HG02884 (cell line): ENCODE results near the gene POU2AF1.
"Not testable (repeated sequence)": the region's sequence is repeated elsewhere in the genome, so short reads cannot be mapped to it uniquely, and the experiment has no call there.

Experiments
- ATAC-seq: cut with Tn5 transposase; IDR thresholded peaks from one replicate; pipeline ENCODE4 v1.9.1; 2021; ENCODE audit warnings: mild to moderate bottlenecking, moderate library complexity; ENCODE audit not compliant: unreplicated experiment

POU2AF1 gene

DNA sequence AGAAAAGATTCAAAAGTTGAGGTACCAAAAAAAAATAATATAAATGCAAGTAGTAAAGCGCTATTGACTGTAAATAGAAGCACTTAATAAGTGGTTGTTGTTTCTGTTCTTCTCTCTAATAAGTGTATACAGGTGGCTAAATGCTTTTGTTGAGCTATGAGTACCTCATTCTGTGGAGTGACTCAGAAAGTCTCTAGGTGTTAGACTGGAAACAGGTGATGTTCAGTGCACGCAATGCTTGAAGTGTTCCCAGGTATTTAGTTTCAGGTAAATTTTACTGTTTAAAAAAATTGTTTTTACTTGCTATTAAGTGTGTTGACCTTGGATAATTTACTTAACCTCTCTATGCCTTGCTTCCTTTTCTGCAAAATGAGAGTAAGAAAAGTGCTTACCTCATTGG, 56.5 kb downstream of the POU2AF1 start:
- ATAC-seq: no peak

DNA sequence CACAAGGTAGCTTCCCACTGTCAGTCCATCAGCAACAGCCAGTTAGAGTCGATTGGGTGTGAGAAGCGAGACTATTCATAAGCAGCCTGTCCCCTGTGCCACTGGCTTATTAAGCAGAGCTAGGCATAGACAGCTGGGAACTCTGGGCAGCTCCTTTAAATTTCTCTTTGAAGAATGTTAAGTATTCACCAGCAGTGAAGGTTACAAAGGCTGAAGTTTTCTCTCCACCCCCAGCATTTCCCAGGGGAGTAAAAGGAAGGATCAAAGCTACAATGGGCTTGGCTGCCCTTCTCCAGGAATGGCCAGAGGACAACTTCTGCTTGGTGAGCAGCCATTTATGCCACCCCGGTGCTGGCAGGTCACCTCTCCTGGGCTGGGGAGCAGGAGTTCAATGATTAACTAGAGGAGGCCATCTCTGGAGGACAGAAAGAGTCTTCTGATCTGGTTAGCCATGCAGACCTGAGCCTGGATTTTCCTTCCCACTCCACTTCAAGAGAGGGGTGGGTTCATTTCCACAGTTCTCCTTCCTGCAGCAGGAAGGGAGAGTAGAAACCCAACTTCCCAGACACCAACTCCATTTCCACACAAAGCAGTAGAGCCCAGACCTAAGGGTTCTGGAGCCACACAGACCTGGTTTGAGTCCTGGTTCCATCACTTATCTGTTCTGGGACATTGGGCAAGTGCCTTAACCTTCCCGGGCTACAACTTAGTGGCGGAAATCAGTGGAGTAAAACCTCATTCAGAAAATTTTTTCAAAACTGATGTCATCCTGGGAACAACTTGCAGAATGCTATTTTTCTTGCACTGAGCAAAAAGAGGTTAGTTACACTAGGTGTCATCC, 58.1 kb downstream of the POU2AF1 start:
- ATAC-seq: no peak

DNA sequence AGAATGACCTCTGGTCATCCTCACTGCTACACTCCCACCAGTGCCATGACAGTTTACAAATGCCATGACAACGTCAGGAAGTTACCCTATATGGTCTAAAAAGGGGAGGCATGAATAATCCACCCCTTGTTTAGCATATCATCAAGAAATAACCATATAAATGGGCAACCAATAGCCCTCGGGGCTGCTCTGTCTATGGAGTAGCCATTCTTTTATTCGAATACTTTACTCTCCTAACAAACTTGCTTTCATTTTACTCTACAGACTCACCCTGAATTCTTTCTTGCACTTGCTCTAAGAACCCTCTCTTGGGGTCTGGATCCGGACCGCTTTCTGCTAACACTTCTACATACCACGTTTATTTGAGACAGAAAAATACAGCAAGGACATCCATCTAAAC, 58.9 kb downstream of the POU2AF1 start:
- ATAC-seq: not testable (repeated sequence)

DNA sequence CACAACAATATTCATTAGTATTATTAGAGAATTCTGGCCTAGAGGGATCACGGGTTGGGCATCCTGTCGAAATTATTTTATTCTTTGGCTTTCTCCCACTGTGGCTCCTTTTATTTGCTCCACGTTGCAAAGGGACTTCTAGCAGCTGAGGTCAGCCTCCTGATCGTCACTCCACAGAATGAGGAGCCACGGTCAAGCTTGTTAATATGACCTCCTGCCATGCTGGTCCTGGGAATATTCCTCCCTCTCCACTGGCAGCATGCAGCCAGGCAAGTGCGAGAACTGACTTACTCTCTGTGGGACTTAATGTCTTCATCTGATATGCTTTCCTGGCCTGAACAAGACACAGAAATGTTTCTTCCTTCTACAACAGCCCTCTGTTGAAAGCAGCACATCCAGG, 59.8 kb downstream of the POU2AF1 start:
- ATAC-seq: no peak

DNA sequence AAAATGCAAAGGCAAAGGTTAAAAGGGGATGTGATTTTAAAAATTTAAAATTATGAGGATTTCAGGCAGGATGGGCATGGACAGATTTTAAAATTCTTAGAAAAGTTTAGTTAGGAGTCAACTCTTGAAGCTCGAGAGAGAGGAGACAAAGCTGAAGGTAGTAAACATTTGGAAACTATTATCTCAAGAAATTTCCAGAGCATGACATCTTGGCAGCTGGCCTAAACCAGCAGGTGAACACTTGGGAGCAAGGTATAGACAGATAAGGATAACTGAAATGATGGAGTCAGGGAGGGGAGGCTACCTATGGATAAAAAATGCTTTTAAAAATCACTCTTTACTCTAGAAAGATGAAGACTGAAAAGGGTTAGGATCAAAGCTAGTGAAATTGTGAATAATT, 67.0 kb downstream of the POU2AF1 start:
- no peak for ATAC-seq

DNA sequence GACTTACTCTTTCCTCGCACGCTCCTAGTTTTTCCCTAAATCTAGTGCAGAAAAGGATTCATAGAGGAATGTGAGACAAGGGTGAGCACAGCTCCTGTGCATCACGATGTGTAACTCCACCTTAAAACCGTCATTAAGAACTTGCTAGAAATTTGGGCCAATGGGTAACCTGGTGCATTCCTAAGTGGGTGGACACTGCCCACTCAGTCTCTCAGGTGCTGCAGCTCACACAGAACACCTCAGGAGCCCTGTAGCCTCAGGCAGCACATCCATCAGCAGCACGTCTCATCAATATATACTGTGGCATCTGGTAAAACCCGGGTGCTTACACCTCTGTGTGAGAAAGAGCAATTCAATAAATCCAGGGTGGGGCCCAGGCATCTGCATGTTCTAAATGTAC, 68.4 kb downstream of the POU2AF1 start:
- ATAC-seq: no peak

DNA sequence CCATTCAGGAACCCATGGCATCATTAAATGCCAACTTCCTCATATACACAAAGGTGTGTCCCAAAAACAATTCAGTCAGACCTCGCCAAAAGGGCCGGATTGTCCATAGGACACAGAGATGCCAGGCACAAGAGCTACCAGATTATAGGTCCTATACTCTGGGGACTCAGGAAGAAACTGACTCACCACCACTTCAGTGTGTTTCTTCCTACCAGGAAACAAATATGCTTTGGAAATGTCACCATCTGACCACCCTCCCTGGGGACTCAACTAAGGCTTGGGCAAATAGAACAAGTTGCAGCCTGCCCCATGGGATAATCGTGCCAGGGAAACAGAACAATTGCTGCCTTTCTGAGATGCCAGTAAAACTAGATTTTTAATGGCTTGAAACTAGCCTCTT, 69.0 kb downstream of the POU2AF1 start:
- ATAC-seq: no peak

DNA sequence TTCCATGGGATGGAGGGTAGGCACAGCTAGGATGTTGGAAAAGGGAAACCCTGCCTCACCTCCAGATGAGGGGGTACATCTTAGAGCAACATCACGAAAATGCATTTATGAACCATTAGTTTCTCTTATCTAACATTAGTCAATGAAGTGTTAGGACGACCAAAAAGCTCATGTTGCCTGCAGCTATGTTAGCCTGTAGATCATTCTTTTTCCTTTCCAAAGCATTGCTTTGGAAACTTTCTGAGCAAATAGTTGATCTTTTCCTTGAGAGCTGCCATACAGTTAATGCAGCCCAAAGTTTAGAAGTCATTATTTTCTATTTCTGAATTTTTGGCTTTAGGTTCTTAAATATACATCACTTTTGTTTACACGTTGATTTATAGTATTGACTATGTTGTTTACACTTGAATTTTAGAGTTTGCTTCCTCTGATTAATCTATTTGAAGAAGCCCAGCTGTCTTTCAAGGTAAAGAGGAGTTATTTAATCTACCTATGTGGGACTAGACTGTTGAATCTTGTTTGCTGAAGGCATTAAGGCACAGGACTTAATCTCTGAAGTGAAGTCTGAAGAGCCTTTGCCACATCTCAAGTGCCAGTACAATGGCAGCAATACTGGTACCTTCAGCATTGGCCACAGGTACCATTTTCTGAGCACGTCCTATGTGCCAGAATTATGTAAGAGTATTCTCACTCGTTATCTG, 69.7 kb downstream of the POU2AF1 start:
- ATAC-seq: no peak

DNA sequence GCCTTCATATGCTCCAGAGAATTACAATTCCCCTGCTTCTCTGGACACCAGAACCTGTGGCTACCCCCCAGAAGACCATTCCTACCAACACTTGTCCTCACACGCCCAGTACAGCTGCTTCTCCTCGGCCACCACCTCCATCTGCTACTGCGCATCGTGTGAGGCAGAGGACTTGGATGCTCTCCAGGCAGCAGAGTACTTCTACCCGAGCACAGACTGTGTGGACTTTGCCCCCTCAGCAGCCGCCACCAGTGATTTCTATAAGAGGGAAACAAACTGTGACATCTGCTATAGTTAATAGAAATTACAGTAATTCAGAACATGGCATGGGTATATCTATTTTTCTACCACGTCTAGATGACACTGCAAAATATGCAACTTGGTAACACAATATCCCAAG, 70.9 kb downstream of the POU2AF1 start:
- no peak for ATAC-seq

DNA sequence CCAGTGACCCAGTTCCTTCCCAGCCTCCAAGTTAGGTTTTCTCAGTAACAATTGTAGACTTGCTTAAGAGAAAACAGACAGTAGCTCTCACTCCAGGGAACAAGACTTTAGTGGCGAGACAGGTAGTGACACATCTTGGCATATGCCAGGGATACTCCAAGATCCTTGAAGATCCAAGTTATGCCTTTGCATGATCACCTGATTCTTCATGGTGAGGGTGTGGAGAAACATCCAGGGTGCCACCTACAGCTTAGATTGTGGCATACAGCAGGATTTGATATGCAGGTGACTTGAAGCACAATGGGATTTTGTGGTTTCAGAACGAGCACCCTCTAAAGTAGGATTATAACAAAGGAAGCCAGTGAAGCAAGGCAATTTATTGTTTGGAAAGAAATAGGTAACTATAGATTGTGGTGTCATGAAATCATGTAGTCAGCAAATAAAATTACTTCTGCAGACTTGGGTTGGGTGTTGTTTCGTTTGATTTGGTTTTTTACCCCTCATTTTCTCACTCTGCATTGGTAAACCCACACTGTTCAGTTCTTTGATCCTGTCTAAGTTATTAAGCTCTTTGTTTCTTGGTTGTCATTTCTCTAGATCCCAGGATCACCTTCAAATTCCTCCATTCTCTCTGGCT, 71.5 kb downstream of the POU2AF1 start:
- ATAC-seq: no peak

DNA sequence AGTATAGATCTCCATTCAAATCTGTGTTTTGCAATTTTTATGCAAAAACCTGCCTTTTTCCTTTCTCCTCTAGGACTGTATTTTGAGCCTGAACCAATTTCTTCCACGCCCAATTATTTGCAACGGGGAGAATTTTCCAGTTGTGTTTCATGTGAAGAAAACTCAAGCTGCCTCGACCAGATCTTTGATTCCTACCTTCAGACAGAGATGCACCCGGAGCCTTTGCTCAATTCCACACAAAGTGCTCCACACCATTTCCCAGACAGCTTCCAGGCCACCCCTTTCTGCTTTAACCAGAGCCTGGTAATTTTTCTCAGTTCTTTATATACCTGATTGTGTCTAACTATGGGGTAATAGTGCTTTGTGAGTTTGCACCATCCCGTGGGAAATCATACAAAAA, 72.8 kb downstream of the POU2AF1 start:
- ATAC-seq: no peak

DNA sequence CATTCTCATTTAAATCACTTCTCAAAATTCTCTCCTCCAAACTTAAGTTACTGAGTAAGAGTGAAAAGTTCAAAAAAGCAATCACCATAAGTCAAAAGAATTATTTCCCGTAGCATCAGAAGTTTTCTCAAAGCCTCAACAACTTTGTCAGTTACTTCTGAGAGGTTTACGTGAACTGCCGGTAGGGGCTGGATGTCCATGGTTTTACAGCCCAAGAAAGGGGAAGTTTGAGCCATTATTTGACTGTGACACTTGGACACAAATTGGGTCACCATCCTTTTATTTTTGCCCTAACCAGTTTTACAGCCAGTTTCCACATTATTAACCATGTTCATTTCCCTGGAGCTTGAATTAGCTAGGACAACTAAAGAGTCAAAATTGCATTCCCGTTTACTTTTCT, 73.2 kb downstream of the POU2AF1 start:
- ATAC-seq: no peak

DNA sequence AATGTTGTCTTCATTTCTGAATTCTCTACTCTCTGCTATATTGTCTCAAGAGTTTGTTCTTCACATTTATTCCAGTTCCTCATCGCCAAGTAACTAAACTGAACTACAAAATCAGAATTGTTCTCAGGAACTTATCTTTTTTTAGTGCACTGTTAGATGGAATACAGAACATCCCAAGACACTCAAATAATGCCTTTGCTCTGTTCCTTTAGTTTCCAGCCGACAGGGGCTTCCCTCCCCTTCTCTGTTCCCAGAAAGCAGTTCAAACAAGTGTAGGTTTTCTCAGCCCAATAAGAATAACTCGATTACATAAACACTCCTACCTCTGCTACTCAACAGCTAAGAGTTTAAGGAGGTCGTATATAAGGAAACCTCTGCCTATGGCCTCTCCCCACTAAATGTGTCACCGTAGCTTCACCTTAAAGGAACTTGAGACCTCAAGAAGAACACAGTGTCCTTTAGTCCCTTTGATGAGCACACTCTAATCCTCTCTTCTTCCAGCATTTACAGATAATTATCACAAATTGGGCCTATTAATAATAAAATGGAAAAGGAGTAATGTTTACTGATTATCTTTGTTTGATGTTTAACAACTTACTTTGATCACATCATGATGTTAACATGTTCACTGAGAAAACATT, 73.8 kb downstream of the POU2AF1 start:
- no peak for ATAC-seq

DNA sequence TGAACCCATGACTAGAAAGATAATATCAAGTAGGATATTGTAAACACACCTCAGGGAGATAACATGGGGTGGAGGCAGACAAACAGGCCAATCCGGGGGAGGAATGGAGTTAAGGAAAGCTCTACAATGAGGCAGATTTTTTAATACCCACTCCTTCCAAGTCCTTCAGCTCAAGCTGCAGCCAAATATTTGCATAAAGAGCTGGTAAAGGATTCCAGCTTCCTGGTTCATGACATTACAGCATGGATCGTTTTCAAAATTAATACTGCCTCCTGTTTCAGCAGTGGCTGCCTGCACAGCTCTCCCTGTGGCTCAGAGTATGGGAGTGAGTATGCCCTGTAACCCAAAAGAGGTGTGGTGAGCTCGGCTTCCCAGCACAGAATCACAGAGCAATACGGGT, 75.6 kb downstream of the POU2AF1 start:
- ATAC-seq: no peak

DNA sequence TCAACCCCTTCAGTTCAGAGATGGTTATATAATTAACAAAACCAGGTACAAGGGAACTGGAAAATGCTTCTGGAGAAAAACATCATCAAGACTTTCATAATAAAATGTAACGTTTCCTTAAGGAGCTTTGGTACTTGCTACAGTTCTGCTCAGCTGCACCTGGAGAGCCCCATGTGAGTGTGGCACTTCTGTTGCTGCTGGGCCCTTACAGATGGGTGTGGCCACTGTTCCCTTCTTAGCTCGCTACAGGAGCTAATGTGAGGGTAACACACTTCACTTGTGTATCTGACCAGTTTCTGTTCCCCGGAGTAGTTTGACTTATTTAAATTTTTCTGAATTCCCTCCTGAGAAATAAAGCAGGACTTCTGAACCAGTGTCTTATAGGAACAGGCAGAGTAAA, 76.8 kb downstream of the POU2AF1 start:
- ATAC-seq: no peak
